Fibroblast of lung (primary cell): ENCODE measurements around the gene CACNA2D3. TPM values are rescaled to one million over a fixed set of nuclear protein-coding genes. Genes with fewer than 3 reads are reported as not detected.

Experiments used
- DNase-seq, 2 donors: peaks; one replicate each; pipeline versions ENCODE4 v3.0.0 to v3.0.0-alpha.2; 2010; ENCODE audit warnings: low read depth in 2 of 2
- H2AFZ ChIP-seq: 2 replicates; pipeline ENCODE4 v1.5.1; 2012; ENCODE audit warnings: low read length, control low read depth, inconsistent platforms
- H3K27ac ChIP-seq: 2 replicates; pipeline ENCODE4 v1.5.1; 2011; ENCODE audit warnings: low read length, control low read depth; ENCODE audit not compliant: insufficient read depth
- H3K27me3 ChIP-seq: 2 replicates; pipeline ENCODE4 v1.5.1; 2011; ENCODE audit warnings: mild to moderate bottlenecking, low read length; ENCODE audit not compliant: control insufficient read depth, insufficient read depth
- H3K36me3 ChIP-seq: 2 replicates; pipeline ENCODE4 v1.5.1; 2011; ENCODE audit warnings: low read length; ENCODE audit not compliant: control insufficient read depth, insufficient read depth
- H3K4me1 ChIP-seq: 2 replicates; pipeline ENCODE4 v1.5.1; 2011; ENCODE audit warnings: low read length; ENCODE audit not compliant: control insufficient read depth, insufficient read depth; ENCODE audit errors: extremely low read depth
- H3K4me2 ChIP-seq: 2 replicates; pipeline ENCODE4 v1.5.1; 2011; ENCODE audit warnings: low read length, control low read depth; ENCODE audit not compliant: insufficient read depth; ENCODE audit errors: extremely low read depth
- H3K4me3 ChIP-seq, 4 experiments: fragments of 200-600 bp in 1 of 4; sonication (generic) in 1 of 4; replicated peaks in 1 of 4; 2 replicates each; pipeline ENCODE4 v1.5.1; 2011 to 2016; ENCODE audit warnings: low read length in 4 of 4, low read depth in 3 of 4, mild to moderate bottlenecking in 3 of 4, control low read depth in 2 of 4, inconsistent platforms in 1 of 4, mixed read lengths in 1 of 4; ENCODE audit not compliant: insufficient read depth in 1 of 4; ENCODE audit errors: control extremely low read depth in 1 of 4
- H3K79me2 ChIP-seq: 2 replicates; pipeline ENCODE4 v1.5.1; 2012; ENCODE audit warnings: mild to moderate bottlenecking, low read length, inconsistent platforms; ENCODE audit not compliant: control insufficient read depth, insufficient read depth
- H3K9ac ChIP-seq: 2 replicates; pipeline ENCODE4 v1.5.1; 2011; ENCODE audit warnings: mild to moderate bottlenecking, low read length, control low read depth; ENCODE audit not compliant: insufficient read depth
- H3K9me3 ChIP-seq: 2 replicates; pipeline ENCODE4 v1.5.1; 2012; ENCODE audit warnings: low read depth, low read length; ENCODE audit not compliant: control insufficient read depth, insufficient read depth
- H4K20me1 ChIP-seq: 2 replicates; pipeline ENCODE4 v1.5.1; 2011; ENCODE audit warnings: low read length; ENCODE audit not compliant: control insufficient read depth, insufficient read depth; ENCODE audit errors: extremely low read depth
- EZH2 ChIP-seq: IDR thresholded peaks from 2 replicates; pipeline ENCODE4 v1.5.1; 2012; ENCODE audit warnings: low read length, control low read depth, mild to moderate bottlenecking; ENCODE audit errors: missing control alignments
- polyA plus RNA-seq, 2 donors: library from polyadenylated mRNA; depleted of rRNA in 1 of 2; stranded (reverse) in 1 of 2; unstranded in 1 of 2; fragments of >200 nt; gene quantifications; 2 replicates each; pipeline ENCODE4 v1.2.1, GENCODE V29; 2011 to 2012; ENCODE audit warnings: missing spikeins in 1 of 2
- total RNA-seq: library from RNA; depleted of rRNA; stranded (reverse); fragments of >200 nt; gene quantifications from 2 replicates; pipeline ENCODE4 v1.2.1, GENCODE V29; 2014
- TF ChIP-seq, protein P1 (sequence below), 2 donors: IDR thresholded peaks in 1 of 2; conservative IDR thresholded peaks in 1 of 2; 1 replicate in 1 of 2; 2 replicates in 1 of 2; pipeline ENCODE4 v1.5.1; 2011 to 2012; ENCODE audit warnings: low read length in 2 of 2, control low read depth in 1 of 2, inconsistent platforms in 1 of 2, low read depth in 1 of 2, mild to moderate bottlenecking in 1 of 2

Gene CACNA2D3
- total and polyA plus RNA-seq, 2 donors (not counting 1 experiment from before 2014, with no cell fraction given) = 1.8 to 11.5 TPM

- Histone ChIP-seq H2AFZ (no peak overlapping the region), H3K79me2 (no peaks in the 10 kb centered on the region), H3K27ac (no peak overlapping the region), H3K4me3 (no peak overlapping the region), H3K27me3 (no peaks in the 10 kb centered on the region), H3K9ac (no peak overlapping the region), H4K20me1 (no peaks in the 10 kb centered on the region), H3K9me3 (no peaks in the 10 kb centered on the region), H3K4me1 (no peaks in the 10 kb centered on the region), H3K36me3 (no peaks in the 10 kb centered on the region), H3K4me2 (no peak overlapping the region)
- TF ChIP-seq, protein P1, sequence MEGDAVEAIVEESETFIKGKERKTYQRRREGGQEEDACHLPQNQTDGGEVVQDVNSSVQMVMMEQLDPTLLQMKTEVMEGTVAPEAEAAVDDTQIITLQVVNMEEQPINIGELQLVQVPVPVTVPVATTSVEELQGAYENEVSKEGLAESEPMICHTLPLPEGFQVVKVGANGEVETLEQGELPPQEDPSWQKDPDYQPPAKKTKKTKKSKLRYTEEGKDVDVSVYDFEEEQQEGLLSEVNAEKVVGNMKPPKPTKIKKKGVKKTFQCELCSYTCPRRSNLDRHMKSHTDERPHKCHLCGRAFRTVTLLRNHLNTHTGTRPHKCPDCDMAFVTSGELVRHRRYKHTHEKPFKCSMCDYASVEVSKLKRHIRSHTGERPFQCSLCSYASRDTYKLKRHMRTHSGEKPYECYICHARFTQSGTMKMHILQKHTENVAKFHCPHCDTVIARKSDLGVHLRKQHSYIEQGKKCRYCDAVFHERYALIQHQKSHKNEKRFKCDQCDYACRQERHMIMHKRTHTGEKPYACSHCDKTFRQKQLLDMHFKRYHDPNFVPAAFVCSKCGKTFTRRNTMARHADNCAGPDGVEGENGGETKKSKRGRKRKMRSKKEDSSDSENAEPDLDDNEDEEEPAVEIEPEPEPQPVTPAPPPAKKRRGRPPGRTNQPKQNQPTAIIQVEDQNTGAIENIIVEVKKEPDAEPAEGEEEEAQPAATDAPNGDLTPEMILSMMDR (conservative IDR thresholded peaks at IDR 0.05 in 1 of 2, IDR thresholded peaks at IDR 0.05 in 1 of 2; ENCODE audit: low read depth in 1 of 2, low read length in 2 of 2) = no peak
- no peak for TF ChIP-seq EZH2
- peak in 1 of 2 donors; percentile 82 for DNase-seq
Measured at GRCh38 chr3:55014081-55014480, 891.7 kb downstream of the CACNA2D3 start.

DNA sequence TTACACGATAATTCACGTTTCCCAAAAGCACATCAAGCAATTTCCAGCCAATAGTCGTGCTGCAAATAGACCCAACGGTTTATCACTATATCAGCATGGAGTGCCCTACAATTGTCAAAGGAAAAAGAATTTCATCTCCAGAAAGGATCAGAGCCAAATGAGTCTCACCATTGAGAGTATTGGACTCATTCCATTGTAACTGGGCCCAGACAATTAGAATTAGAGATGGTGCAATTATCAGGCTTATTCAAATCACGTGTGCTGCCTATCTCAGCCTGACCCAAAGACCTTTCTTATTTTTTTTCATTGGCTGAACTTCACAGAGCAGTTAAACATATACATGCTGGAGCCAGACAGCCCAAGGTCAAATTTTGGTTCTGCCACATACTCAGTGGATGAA lies 892.6 kb downstream of the CACNA2D3 start:
- Histone ChIP-seq H2AFZ (no peak overlapping the region), H3K4me3 (no peak overlapping the region), H3K4me1 (no peaks in the 10 kb centered on the region), H3K79me2 (no peaks in the 10 kb centered on the region), H3K9ac (no peak overlapping the region), H3K9me3 (no peaks in the 10 kb centered on the region), H3K4me2 (no peak overlapping the region), H3K36me3 (no peaks in the 10 kb centered on the region), H4K20me1 (no peaks in the 10 kb centered on the region), H3K27me3 (no peaks in the 10 kb centered on the region), H3K27ac (no peak overlapping the region)
- TF ChIP-seq, protein P1 (conservative IDR thresholded peaks at IDR 0.05 in 1 of 2, IDR thresholded peaks at IDR 0.05 in 1 of 2; ENCODE audit: low read depth in 1 of 2, low read length in 2 of 2) = no peak
- no peak for TF ChIP-seq EZH2
- DNase-seq = no peak

DNA sequence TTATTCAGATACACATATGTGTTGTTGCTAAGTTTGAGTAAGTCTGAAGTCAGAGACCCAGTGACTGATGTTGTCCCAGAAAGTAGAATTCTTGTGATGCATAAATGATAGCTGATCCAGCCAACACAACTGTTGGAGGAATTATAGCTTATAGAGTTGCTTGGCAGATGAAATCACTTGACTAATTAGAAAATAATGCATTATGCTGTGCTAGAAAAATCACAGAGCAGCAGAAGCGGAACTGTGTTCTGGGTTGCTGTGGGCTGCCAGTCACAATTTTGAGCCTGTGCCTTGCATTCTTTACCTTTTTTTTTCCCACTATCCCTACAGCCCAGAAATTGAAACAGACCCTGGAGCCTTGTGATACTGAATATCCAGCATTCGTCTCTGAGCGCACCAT lies 895.5 kb downstream of the CACNA2D3 start:
- H2AFZ ChIP-seq = no peak overlapping the region
- TF ChIP-seq, protein P1 (conservative IDR thresholded peaks at IDR 0.05 in 1 of 2, IDR thresholded peaks at IDR 0.05 in 1 of 2; ENCODE audit: low read depth in 1 of 2, low read length in 2 of 2) = no peak
- TF ChIP-seq EZH2 = no peak
- H3K79me2 ChIP-seq = no peaks in the 10 kb centered on the region
- H3K4me3 ChIP-seq = no peak overlapping the region
- no peak overlapping the region for H3K27ac ChIP-seq
- H4K20me1 ChIP-seq = no peaks in the 10 kb centered on the region
- H3K9ac ChIP-seq = no peak overlapping the region
- H3K4me1 ChIP-seq = no peaks in the 10 kb centered on the region
- H3K9me3 ChIP-seq = no peaks in the 10 kb centered on the region
- H3K36me3 ChIP-seq = no peaks in the 10 kb centered on the region
- no peaks in the 10 kb centered on the region for H3K27me3 ChIP-seq
- no peak overlapping the region for H3K4me2 ChIP-seq
- DNase-seq = peak in 1 of 2 donors; percentile 74
